ENCODE measurements around the gene CDK14. TPM values are rescaled to one million over a fixed set of nuclear protein-coding genes. Genes with fewer than 3 reads are reported as not detected.

Gene CDK14
- polyA plus RNA-seq, 1 donor, result 9.7 TPM

- no peak for DNase-seq
- no peak overlapping the region for H3K27ac ChIP-seq (ENCODE audit: low read length)
- no peaks in the 10 kb centered on the region for H3K27me3 ChIP-seq (ENCODE audit: control insufficient read depth, insufficient read depth, low read length)
- H3K36me3 ChIP-seq (ENCODE audit: control insufficient read depth, insufficient read depth, low read length), result no peaks in the 10 kb centered on the region
- H3K4me3 ChIP-seq (ENCODE audit: low read length), result no peak overlapping the region
- no peaks in the 10 kb centered on the region for H3K4me1 ChIP-seq (ENCODE audit: control insufficient read depth, insufficient read depth, low read length)
- H3K9me3 ChIP-seq (ENCODE audit: control insufficient read depth, low read depth, low read length), result no peaks in the 10 kb centered on the region
These were observed 250.1 kb downstream of the CDK14 start for GRCh38 chr7:90846192-90846591.

- no peaks in the 10 kb centered on the region for H3K4me1 ChIP-seq (ENCODE audit: control insufficient read depth, insufficient read depth, low read length)
- H3K27ac ChIP-seq (ENCODE audit: low read length), result no peak overlapping the region
- 100% methylated on average over 1 of the region's 1 CpG for WGBS (ENCODE audit: insufficient coverage, low lambda C conversion rate)
- no peak overlapping the region for H3K4me3 ChIP-seq (ENCODE audit: low read length)
- H3K27me3 ChIP-seq (ENCODE audit: control insufficient read depth, insufficient read depth, low read length), result no peaks in the 10 kb centered on the region
- no peak for DNase-seq
- H3K36me3 ChIP-seq (ENCODE audit: control insufficient read depth, insufficient read depth, low read length), result no peaks in the 10 kb centered on the region
- no peaks in the 10 kb centered on the region for H3K9me3 ChIP-seq (ENCODE audit: control insufficient read depth, low read depth, low read length)
These were observed 253.9 kb downstream of the CDK14 start for GRCh38 chr7:90850066-90850465.

GRCh38 chr7:90850471-90850870, 254.3 kb downstream of the CDK14 start:
- H3K4me3 ChIP-seq (ENCODE audit: low read length), result no peak overlapping the region
- no peaks in the 10 kb centered on the region for H3K36me3 ChIP-seq (ENCODE audit: control insufficient read depth, insufficient read depth, low read length)
- H3K27me3 ChIP-seq (ENCODE audit: control insufficient read depth, insufficient read depth, low read length), result no peaks in the 10 kb centered on the region
- no CpG with 5 or more reads among the region's 2 CpGs for WGBS (ENCODE audit: insufficient coverage, low lambda C conversion rate)
- no peaks in the 10 kb centered on the region for H3K9me3 ChIP-seq (ENCODE audit: control insufficient read depth, low read depth, low read length)
- DNase-seq, result no peak
- H3K27ac ChIP-seq (ENCODE audit: low read length), result no peak overlapping the region
- H3K4me1 ChIP-seq (ENCODE audit: control insufficient read depth, insufficient read depth, low read length), result no peaks in the 10 kb centered on the region

- H3K27ac ChIP-seq (ENCODE audit: low read length), result no peak overlapping the region
- H3K27me3 ChIP-seq (ENCODE audit: control insufficient read depth, insufficient read depth, low read length), result no peaks in the 10 kb centered on the region
- no peak for DNase-seq
- H3K4me3 ChIP-seq (ENCODE audit: low read length), result no peak overlapping the region
- no peaks in the 10 kb centered on the region for H3K4me1 ChIP-seq (ENCODE audit: control insufficient read depth, insufficient read depth, low read length)
- H3K36me3 ChIP-seq (ENCODE audit: control insufficient read depth, insufficient read depth, low read length), result no peaks in the 10 kb centered on the region
- H3K9me3 ChIP-seq (ENCODE audit: control insufficient read depth, low read depth, low read length), result no peaks in the 10 kb centered on the region
- WGBS (ENCODE audit: insufficient coverage, low lambda C conversion rate), result no CpG with 5 or more reads among the region's 2 CpGs
These were observed 257.1 kb downstream of the CDK14 start for GRCh38 chr7:90853205-90853604.

GRCh38 chr7:90856351-90857070, 260.4 kb downstream of the CDK14 start:
- 92% methylated on average over 4 of the region's 6 CpGs for WGBS (ENCODE audit: insufficient coverage, low lambda C conversion rate)
- no peaks in the 10 kb centered on the region for H3K4me1 ChIP-seq (ENCODE audit: control insufficient read depth, insufficient read depth, low read length)
- no peaks in the 10 kb centered on the region for H3K27me3 ChIP-seq (ENCODE audit: control insufficient read depth, insufficient read depth, low read length)
- no peaks in the 10 kb centered on the region for H3K36me3 ChIP-seq (ENCODE audit: control insufficient read depth, insufficient read depth, low read length)
- H3K27ac ChIP-seq (ENCODE audit: low read length), result no peak overlapping the region
- H3K4me3 ChIP-seq (ENCODE audit: low read length), result no peak overlapping the region
- no peak for DNase-seq
- H3K9me3 ChIP-seq (ENCODE audit: control insufficient read depth, low read depth, low read length), result no peaks in the 10 kb centered on the region

- Histone ChIP-seq H3K4me1 (ENCODE audit: control insufficient read depth, insufficient read depth, low read length) (no peaks in the 10 kb centered on the region), H3K4me3 (ENCODE audit: low read length) (no peak overlapping the region), H3K9me3 (ENCODE audit: control insufficient read depth, low read depth, low read length) (no peaks in the 10 kb centered on the region), H3K27me3 (ENCODE audit: control insufficient read depth, insufficient read depth, low read length) (no peaks in the 10 kb centered on the region), H3K27ac (ENCODE audit: low read length) (no peak overlapping the region), H3K36me3 (ENCODE audit: control insufficient read depth, insufficient read depth, low read length) (no peaks in the 10 kb centered on the region)
- no peak for DNase-seq
- WGBS (ENCODE audit: insufficient coverage, low lambda C conversion rate), result no CpG with 5 or more reads among the region's 2 CpGs
These were observed 261.5 kb downstream of the CDK14 start for GRCh38 chr7:90857603-90858002.

GRCh38 chr7:90858546-90858945, 262.4 kb downstream of the CDK14 start:
- WGBS (ENCODE audit: insufficient coverage, low lambda C conversion rate), result no CpG with 5 or more reads among the region's 2 CpGs
- DNase-seq, result no peak
- Histone ChIP-seq H3K27me3 (ENCODE audit: control insufficient read depth, insufficient read depth, low read length) (no peaks in the 10 kb centered on the region), H3K36me3 (ENCODE audit: control insufficient read depth, insufficient read depth, low read length) (no peaks in the 10 kb centered on the region), H3K9me3 (ENCODE audit: control insufficient read depth, low read depth, low read length) (no peaks in the 10 kb centered on the region), H3K27ac (ENCODE audit: low read length) (no peak overlapping the region), H3K4me1 (ENCODE audit: control insufficient read depth, insufficient read depth, low read length) (no peaks in the 10 kb centered on the region), H3K4me3 (ENCODE audit: low read length) (no peak overlapping the region)

- DNase-seq, result no peak
- no peaks in the 10 kb centered on the region for H3K4me1 ChIP-seq (ENCODE audit: control insufficient read depth, insufficient read depth, low read length)
- H3K27me3 ChIP-seq (ENCODE audit: control insufficient read depth, insufficient read depth, low read length), result no peaks in the 10 kb centered on the region
- H3K27ac ChIP-seq (ENCODE audit: low read length), result no peak overlapping the region
- no peaks in the 10 kb centered on the region for H3K9me3 ChIP-seq (ENCODE audit: control insufficient read depth, low read depth, low read length)
- H3K4me3 ChIP-seq (ENCODE audit: low read length), result no peak overlapping the region
- no peaks in the 10 kb centered on the region for H3K36me3 ChIP-seq (ENCODE audit: control insufficient read depth, insufficient read depth, low read length)
These were observed 263.4 kb downstream of the CDK14 start for GRCh38 chr7:90859521-90859920.

GRCh38 chr7:90864088-90864487, 268.0 kb downstream of the CDK14 start:
- H3K27ac ChIP-seq (ENCODE audit: low read length), result no peak overlapping the region
- no CpG with 5 or more reads among the region's 1 CpG for WGBS (ENCODE audit: insufficient coverage, low lambda C conversion rate)
- no peaks in the 10 kb centered on the region for H3K9me3 ChIP-seq (ENCODE audit: control insufficient read depth, low read depth, low read length)
- no peak for DNase-seq
- no peaks in the 10 kb centered on the region for H3K4me1 ChIP-seq (ENCODE audit: control insufficient read depth, insufficient read depth, low read length)
- H3K4me3 ChIP-seq (ENCODE audit: low read length), result no peak overlapping the region
- no peaks in the 10 kb centered on the region for H3K27me3 ChIP-seq (ENCODE audit: control insufficient read depth, insufficient read depth, low read length)
- no peaks in the 10 kb centered on the region for H3K36me3 ChIP-seq (ENCODE audit: control insufficient read depth, insufficient read depth, low read length)

GRCh38 chr7:90869335-90869734, 273.2 kb downstream of the CDK14 start:
- H3K4me3 ChIP-seq (ENCODE audit: low read length), result no peak overlapping the region
- H3K4me1 ChIP-seq (ENCODE audit: control insufficient read depth, insufficient read depth, low read length), result no peaks in the 10 kb centered on the region
- no peak for DNase-seq
- no peaks in the 10 kb centered on the region for H3K27me3 ChIP-seq (ENCODE audit: control insufficient read depth, insufficient read depth, low read length)
- no CpG with 5 or more reads among the region's 1 CpG for WGBS (ENCODE audit: insufficient coverage, low lambda C conversion rate)
- no peaks in the 10 kb centered on the region for H3K9me3 ChIP-seq (ENCODE audit: control insufficient read depth, low read depth, low read length)
- H3K36me3 ChIP-seq (ENCODE audit: control insufficient read depth, insufficient read depth, low read length), result no peaks in the 10 kb centered on the region
- no peak overlapping the region for H3K27ac ChIP-seq (ENCODE audit: low read length)

- H3K4me3 ChIP-seq (ENCODE audit: low read length), result no peak overlapping the region
- H3K4me1 ChIP-seq (ENCODE audit: control insufficient read depth, insufficient read depth, low read length), result no peaks in the 10 kb centered on the region
- H3K27me3 ChIP-seq (ENCODE audit: control insufficient read depth, insufficient read depth, low read length), result no peaks in the 10 kb centered on the region
- no peak overlapping the region for H3K27ac ChIP-seq (ENCODE audit: low read length)
- peaks cover 2% of the 10 kb centered on the region for H3K36me3 ChIP-seq (ENCODE audit: control insufficient read depth, insufficient read depth, low read length)
- no peak for DNase-seq
- H3K9me3 ChIP-seq (ENCODE audit: control insufficient read depth, low read depth, low read length), result peaks cover 2% of the 10 kb centered on the region
- 100% methylated on average over 1 of the region's 2 CpGs for WGBS (ENCODE audit: insufficient coverage, low lambda C conversion rate)
These were observed 280.6 kb downstream of the CDK14 start for GRCh38 chr7:90876701-90877100.

Measured in large intestine (tissue), 3 donors.